ENCODE data around the gene DUS2.

DNA sequence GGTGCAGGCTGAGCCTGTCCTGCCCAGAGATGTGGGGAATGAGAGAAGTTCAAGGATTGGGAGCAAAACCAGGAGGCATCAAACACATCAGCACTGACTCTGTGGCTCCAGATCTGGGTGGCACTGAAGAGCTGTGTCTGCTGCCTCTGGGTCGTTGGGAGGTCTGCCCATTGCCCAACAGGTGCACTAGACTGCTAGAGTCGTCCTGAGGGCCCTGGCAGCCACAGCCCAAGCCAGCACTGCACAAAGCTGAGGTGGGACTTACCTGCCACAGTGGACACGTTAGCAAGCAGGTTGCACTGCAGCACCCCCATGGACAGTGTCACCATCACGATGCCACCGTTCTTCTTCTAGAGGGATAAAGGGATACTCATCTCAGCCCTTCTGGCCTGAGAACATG, 46.1 kb upstream of the DUS2 start:
- TF ChIP-seq CTCF (IDR thresholded peaks at IDR 0.05) (no peak), POLR2A (IDR thresholded peaks at IDR 0.05) (no peak), POLR2AphosphoS5 (IDR thresholded peaks at IDR 0.05) (no peak), EP300 (IDR thresholded peaks at IDR 0.05) (no peak)

Measured in upper lobe of left lung (tissue), 4 donors.